Heart left ventricle (tissue), 16 donors: ENCODE results near the gene LRRC74B. TPM values are rescaled to one million over a fixed set of nuclear protein-coding genes. Genes with fewer than 3 reads are reported as not detected.
A peak's percentile ranks its signal among the peaks of the same experiment; 100 is the strongest.

Source experiments
- ATAC-seq, 4 donors: fragments of 200-7000 bp; cut with Tn5 transposase; one replicate each; pipeline ENCODE4 v1.9.1; 2020 to 2022; ENCODE audit warnings: moderate library complexity in 4 of 4, mild to moderate bottlenecking in 3 of 4, moderate number of reproducible peaks in 1 of 4
- DNase-seq, 5 donors: peaks; one replicate each; pipeline ENCODE4 v3.0.0-alpha.2; 2020
- H3K27ac ChIP-seq, 12 donors: fragments of 200-600 bp; sonication (generic) in 4 of 12; one replicate each; pipeline versions ENCODE4 v1.5.0 to v1.8.0; 2016 to 2022; ENCODE audit warnings: mild to moderate bottlenecking in 2 of 12
- H3K27me3 ChIP-seq, 9 donors: fragments of 200-600 bp; sonication (generic) in 2 of 9; one replicate each; pipeline versions ENCODE4 v1.5.1 to v1.8.0; 2016 to 2022; ENCODE audit warnings: mild to moderate bottlenecking in 3 of 9
- H3K36me3 ChIP-seq, 9 donors: fragments of 200-600 bp; sonication (generic) in 2 of 9; one replicate each; pipeline versions ENCODE4 v1.5.0 to v1.8.0; 2018 to 2022; ENCODE audit warnings: mild to moderate bottlenecking in 2 of 9
- H3K4me1 ChIP-seq, 12 donors: fragments of 200-600 bp; sonication (generic) in 4 of 12; one replicate each; pipeline versions ENCODE4 v1.5.0 to v1.8.0; 2016 to 2022; ENCODE audit warnings: mild to moderate bottlenecking in 3 of 12
- H3K4me3 ChIP-seq, 12 donors: fragments of 200-600 bp; sonication (generic) in 4 of 12; one replicate each; pipeline versions ENCODE4 v1.5.0 to v1.8.0; 2017 to 2022; ENCODE audit warnings: mild to moderate bottlenecking in 9 of 12, moderate library complexity in 4 of 12
- H3K9me3 ChIP-seq, 12 donors: fragments of 200-600 bp; sonication (generic) in 4 of 12; one replicate each; pipeline versions ENCODE4 v1.5.0 to v1.8.0; 2016 to 2022; ENCODE audit warnings: mild to moderate bottlenecking in 1 of 12
- CTCF ChIP-seq, 12 donors: fragments of 200-600 bp; sonication (generic) in 4 of 12; IDR thresholded peaks; one replicate each; pipeline versions ENCODE4 v1.5.0 to v1.8.0; 2018 to 2022; ENCODE audit warnings: antibody characterized with exemption in 12 of 12, mild to moderate bottlenecking in 5 of 12
- POLR2A ChIP-seq, 2 donors: fragments of 450-650 bp; IDR thresholded peaks; one replicate each; pipeline ENCODE4 v1.6.1; 2017; ENCODE audit warnings: antibody characterized with exemption in 2 of 2, mild to moderate bottlenecking in 2 of 2, moderate library complexity in 2 of 2
- WGBS, 4 donors: extraction: QIAGEN DNeasy Blood & Tissue Kit in 2 of 4; methylation state at CpG; one replicate each; pipeline versions ENCODE4 v1.1.5 to v1.1.7; 2013 to 2018; 5-methylcytosine and 5-hydroxymethylcytosine counted together
- intact Hi-C, 10 donors: fragments of 100-400 bp; cut with DNase I; formaldehyde crosslinking; loops; one replicate each; pipeline versions ENCODE4 v1.11.1 to v1.14.2; 2022
- polyA plus RNA-seq, 2 donors: library from polyadenylated mRNA; stranded (reverse); fragments of 200-250 nt; gene quantifications; one replicate each; pipeline ENCODE4 v1.2.3, GENCODE V29; 2013
- total RNA-seq, 9 donors: library from RNA; depleted of rRNA in 2 of 9; stranded (reverse); fragments of >200 nt in 2 of 9; fragmentation: NEBNext Ultra II Directional in 3 of 9; extraction: Animal tissue kit (Norgen Biotek cat#: 25700) in 3 of 9; gene quantifications; one replicate each; pipeline versions ENCODE4 v1.1.0 to v1.2.4, GENCODE V29; 2016 to 2023
- donor health status: ischemic (EF 13 %, LVEDD 7.1; RV severe dilation, severe dysfunction).
- donor health status: healthy with polysubstance abuse.
- donor health status: DM: no; HTN: yes; CAD: no.
- donor health status: DM: no; HTN: no; CAD: no.
- donor health status: ischemic (EF 25% LVEDD 6.9; RV normal size, moderate dysfunction).
- donor health status: ischemic (EF 25% LVEDD 5.7; RV mildly dilated, moderate dysfunction).
- donor health status: healthy.
- donor health status: DM: yes; HTN: yes; CAD: no.
- donor health status: ischemic (EF 35%, LVEDD 5.7; RV mildly dilated, moderate dysfunction).
- donor health status: nonischemic (EF 11% LVEDD 7.7; RV severe dilation, severe dysfunction).
- donor health status: DM: yes; HTN: yes; CAD: no.
- donor health status: PGD.
- donor health status: ischemic (EF 29% LVEDD 5.4; RV normal size, mild dysfunction).
- donor health status: nonischemic (EF 23%, LVEDD 6.1; RV moderate dilation, normal function).

The LRRC74B gene
- total and polyA plus RNA-seq, 11 donors = not detected

- peaks cover 0 to 30% (median 8%) of the 10 kb centered on the region in 9 donors for H3K27me3 ChIP-seq
- H3K4me1 ChIP-seq = peaks cover 0 to 6% (median 0%) of the 10 kb centered on the region in 12 donors
- DNase-seq (peak; percentile 39 to 85 (median 63)), ATAC-seq (peak; percentile 65 to 93 (median 82))
- 3 to 6% (median 4%) methylated on average over 14 to 17 of the region's 17 CpGs for WGBS, 4 donors
- intact Hi-C loops = no loop called here
- H3K4me3 ChIP-seq = no peak overlapping the region
- no peak overlapping the region for H3K27ac ChIP-seq
- H3K36me3 ChIP-seq = no peaks in the 10 kb centered on the region
- H3K9me3 ChIP-seq = no peaks in the 10 kb centered on the region
- TF ChIP-seq CTCF (IDR thresholded peaks at IDR 0.05) (peak; percentile 58 to 84 (median 76)), POLR2A (IDR thresholded peaks at IDR 0.05) (peak in 1 of 2 donors; percentile 18)
These were observed 57.0 kb downstream of the LRRC74B start for GRCh38 chr22:21102659-21103267.

- Histone ChIP-seq H3K27ac (no peak overlapping the region), H3K4me3 (no peak overlapping the region), H3K4me1 (peaks cover 0 to 6% (median 0%) of the 10 kb centered on the region in 12 donors), H3K9me3 (no peaks in the 10 kb centered on the region), H3K36me3 (no peaks in the 10 kb centered on the region), H3K27me3 (peaks cover 0 to 30% (median 8%) of the 10 kb centered on the region in 9 donors)
- intact Hi-C loops = no loop called here
- no peak for TF ChIP-seq CTCF (IDR thresholded peaks at IDR 0.05)
- no peak for TF ChIP-seq POLR2A (IDR thresholded peaks at IDR 0.05)
- DNase-seq (no peak), ATAC-seq (no peak)
- WGBS, 4 donors = 82 to 92% (median 90%) methylated on average over 10 of the region's 10 CpGs
These were observed 57.9 kb downstream of the LRRC74B start for GRCh38 chr22:21103633-21104032.

- Histone ChIP-seq H3K4me3 (no peak overlapping the region), H3K27me3 (peaks cover 0 to 28% (median 8%) of the 10 kb centered on the region in 9 donors), H3K9me3 (no peaks in the 10 kb centered on the region), H3K4me1 (peaks cover 0 to 6% (median 0%) of the 10 kb centered on the region in 12 donors), H3K27ac (no peak overlapping the region), H3K36me3 (no peaks in the 10 kb centered on the region)
- intact Hi-C loops = no loop called here
- WGBS, 4 donors = 84 to 92% (median 86%) methylated on average over 3 of the region's 3 CpGs
- peak in 1 of 12 donors; percentile 5 for TF ChIP-seq CTCF (IDR thresholded peaks at IDR 0.05)
- no peak for TF ChIP-seq POLR2A (IDR thresholded peaks at IDR 0.05)
- DNase-seq (no peak), ATAC-seq (no peak)
These were observed 58.5 kb downstream of the LRRC74B start for GRCh38 chr22:21104126-21104691.

- peaks cover 0 to 6% (median 0%) of the 10 kb centered on the region in 12 donors for H3K4me1 ChIP-seq
- H3K27ac ChIP-seq = no peak overlapping the region
- intact Hi-C loops = no loop called here
- TF ChIP-seq CTCF (IDR thresholded peaks at IDR 0.05) (no peak), POLR2A (IDR thresholded peaks at IDR 0.05) (no peak)
- DNase-seq = no peak
- no peak for ATAC-seq
- no peaks in the 10 kb centered on the region for H3K36me3 ChIP-seq
- no peak overlapping the region for H3K4me3 ChIP-seq
- peaks cover 0 to 18% (median 5%) of the 10 kb centered on the region in 9 donors for H3K27me3 ChIP-seq
- WGBS, 4 donors = 86 to 92% (median 89%) methylated on average over 2 of the region's 2 CpGs
- H3K9me3 ChIP-seq = no peaks in the 10 kb centered on the region
These were observed 59.5 kb downstream of the LRRC74B start for GRCh38 chr22:21105294-21105693.
